ENCODE measurements around the gene ZNF883.

- TF ChIP-seq CTCF (IDR thresholded peaks at IDR 0.05; ENCODE audit: extremely low read depth in 1 of 2, insufficient read depth in 1 of 2, low read depth in 1 of 2, low read length in 2 of 2) (no peak), MAX (IDR thresholded peaks at IDR 0.05; ENCODE audit: insufficient read depth, insufficient read length) (no peak)
These were observed 14.2 kb upstream of the ZNF883 start for GRCh38 chr9:113026200-113026599.

Measured in endothelial cell of umbilical vein (primary cell).